ENCODE results near the gene PHLPP1. TPM values are rescaled to one million over a fixed set of nuclear protein-coding genes. Genes with fewer than 3 reads are reported as not detected.

PHLPP1 gene
- polyA plus RNA-seq, 10 donors, result 3.9 to 13.1 (median 7.9) TPM

- no peak for DNase-seq
Measured at GRCh38 chr18:62772860-62773584, 57.7 kb downstream of the PHLPP1 start.

GRCh38 chr18:62773691-62774090 is 58.4 kb downstream of the PHLPP1 start:
- no peak for DNase-seq

- DNase-seq, result no peak
Measured at GRCh38 chr18:62776024-62776570, 60.8 kb downstream of the PHLPP1 start.

GRCh38 chr18:62777814-62778213 is 62.5 kb downstream of the PHLPP1 start:
- DNase-seq, result no peak

GRCh38 chr18:62778976-62779869 is 63.9 kb downstream of the PHLPP1 start:
- no peak for DNase-seq

GRCh38 chr18:62781262-62781661 is 65.9 kb downstream of the PHLPP1 start:
- DNase-seq, result no peak

- peak in 2 of 3 donors; percentile 31 to 62 for DNase-seq
Measured at GRCh38 chr18:62781893-62782292, 66.6 kb downstream of the PHLPP1 start.

GRCh38 chr18:62784338-62784965 is 69.1 kb downstream of the PHLPP1 start:
- DNase-seq, result no peak

GRCh38 chr18:62784966-62785413 is 69.6 kb downstream of the PHLPP1 start:
- peak in 2 of 3 donors; percentile 39 to 44 for DNase-seq

- DNase-seq, result no peak
Measured at GRCh38 chr18:62786689-62787088, 71.3 kb downstream of the PHLPP1 start.

GRCh38 chr18:62788111-62788510 is 72.8 kb downstream of the PHLPP1 start:
- DNase-seq, result no peak

- DNase-seq, result no peak
Measured at GRCh38 chr18:62788876-62789275, 73.5 kb downstream of the PHLPP1 start.

GRCh38 chr18:62790871-62791772 is 75.8 kb downstream of the PHLPP1 start:
- peak; percentile 33 to 63 (median 36) for DNase-seq

- peak; percentile 42 to 80 (median 52) for DNase-seq
Measured at GRCh38 chr18:62792016-62792415, 76.7 kb downstream of the PHLPP1 start.

- DNase-seq, result no peak
Measured at GRCh38 chr18:62795813-62796212, 80.5 kb downstream of the PHLPP1 start.

GRCh38 chr18:62796216-62796621 is 80.9 kb downstream of the PHLPP1 start:
- no peak for DNase-seq

- no peak for DNase-seq
Measured at GRCh38 chr18:62797329-62797728, 82.0 kb downstream of the PHLPP1 start.

GRCh38 chr18:62799977-62800376 is 84.6 kb downstream of the PHLPP1 start:
- no peak for DNase-seq

- no peak for DNase-seq
Measured at GRCh38 chr18:62802523-62802922, 87.2 kb downstream of the PHLPP1 start.

- no peak for DNase-seq
Measured at GRCh38 chr18:62807396-62807795, 92.1 kb downstream of the PHLPP1 start.

- DNase-seq, result no peak
Measured at GRCh38 chr18:62808123-62808522, 92.8 kb downstream of the PHLPP1 start.
